Loucy (cell line): Measurements from ENCODE around the gene TMEM37.

Experiments used
- H2AFZ ChIP-seq: fragments of 200-600 bp; sonication (generic); 2 replicates; pipeline ENCODE4 v1.6.0; 2016; ENCODE audit warnings: antibody characterized with exemption, mild to moderate bottlenecking, low read length, moderate library complexity
- H3F3A ChIP-seq: fragments of 200-600 bp; 2 replicates; pipeline ENCODE4 v1.6.0; 2016; ENCODE audit warnings: antibody characterized with exemption, low read depth, mild to moderate bottlenecking
- H3K27me3 ChIP-seq: fragments of 200-600 bp; sonication (generic); 2 replicates; pipeline ENCODE4 v1.6.1; 2014; ENCODE audit warnings: low read length, mild to moderate bottlenecking; ENCODE audit not compliant: insufficient read depth, poor library complexity, severe bottlenecking
- H3K36me3 ChIP-seq: fragments of 200-600 bp; sonication (generic); 2 replicates; pipeline ENCODE4 v1.6.1; 2016; ENCODE audit warnings: low read length; ENCODE audit not compliant: insufficient read depth
- H3K4me1 ChIP-seq: fragments of 200-600 bp; sonication (generic); 2 replicates; pipeline ENCODE4 v1.5.1; 2014; ENCODE audit warnings: low read length, mild to moderate bottlenecking; ENCODE audit not compliant: insufficient read depth, poor library complexity, severe bottlenecking
- H3K4me2 ChIP-seq: fragments of 200-600 bp; sonication (generic); 2 replicates; pipeline ENCODE4 v1.6.0; 2014; ENCODE audit warnings: antibody characterized with exemption, low read length, low read depth, mild to moderate bottlenecking; ENCODE audit not compliant: poor library complexity, severe bottlenecking
- H3K4me3 ChIP-seq: fragments of 200-600 bp; sonication (generic); 2 replicates; pipeline ENCODE4 v1.5.1; 2014; ENCODE audit warnings: low read length, mild to moderate bottlenecking, mixed read lengths; ENCODE audit not compliant: poor library complexity, severe bottlenecking
- H3K79me2 ChIP-seq: fragments of 200-600 bp; sonication (generic); 2 replicates; pipeline ENCODE4 v1.6.1; 2014; ENCODE audit warnings: low read length; ENCODE audit not compliant: insufficient read depth
- H3K9ac ChIP-seq: fragments of 200-600 bp; sonication (generic); 2 replicates; pipeline ENCODE4 v1.6.0; 2014; ENCODE audit warnings: mild to moderate bottlenecking, low read depth, low read length, moderate library complexity; ENCODE audit not compliant: poor library complexity, severe bottlenecking
- H3K9me2 ChIP-seq: fragments of 200-600 bp; sonication (generic); replicated peaks from 2 replicates; pipeline ENCODE4 v1.6.1; 2016; ENCODE audit warnings: low read depth, low read length, mixed read lengths
- H3K9me3 ChIP-seq: fragments of 200-600 bp; sonication (generic); 2 replicates; pipeline ENCODE4 v1.6.1; 2014; ENCODE audit warnings: mild to moderate bottlenecking, antibody characterized with exemption, low read length, low read depth; ENCODE audit not compliant: insufficient read depth
- H4K20me1 ChIP-seq: fragments of 200-600 bp; sonication (generic); 2 replicates; pipeline ENCODE4 v1.6.0; 2014; ENCODE audit warnings: antibody characterized with exemption, low read length, mild to moderate bottlenecking; ENCODE audit not compliant: insufficient read depth, poor library complexity, severe bottlenecking
- EZH2phosphoT487 ChIP-seq: fragments of 200-600 bp; IDR thresholded peaks from 2 replicates; pipeline ENCODE4 v1.6.1; 2018; ENCODE audit warnings: antibody characterized with exemption, mild to moderate bottlenecking, moderate library complexity, borderline replicate concordance
- TF ChIP-seq, protein P1 (sequence below): fragments of 200-600 bp; sonication (generic); conservative IDR thresholded peaks from 2 replicates; pipeline ENCODE4 v1.5.1; 2014; ENCODE audit warnings: mild to moderate bottlenecking, antibody characterized with exemption, low read length

Gene TMEM37

DNA sequence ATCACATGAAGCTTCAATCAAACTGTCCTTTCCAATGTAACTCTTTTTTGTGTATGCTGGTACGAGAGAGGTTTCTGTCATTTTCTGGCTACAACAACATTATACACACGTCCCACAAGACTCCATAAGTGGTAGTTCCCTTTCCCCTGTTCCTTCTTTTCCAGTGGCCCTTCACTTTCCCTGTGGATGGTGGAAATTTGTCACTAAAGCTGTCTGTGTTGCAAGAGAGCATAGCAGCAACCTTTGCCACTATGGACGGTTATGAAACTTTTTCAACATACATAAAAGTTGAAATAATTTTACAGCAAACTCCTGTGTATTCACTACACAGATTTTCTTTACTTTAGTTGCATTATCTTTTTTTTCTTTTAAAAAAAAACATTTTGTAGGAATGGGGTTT is 46.2 kb upstream of the TMEM37 start:
- Histone ChIP-seq H2AFZ (no peak overlapping the region), H3K9ac (no peak overlapping the region), H3K4me1 (peaks cover 21% of the 10 kb centered on the region), H3K9me3 (no peaks in the 10 kb centered on the region), H3K36me3 (no peaks in the 10 kb centered on the region), H4K20me1 (no peaks in the 10 kb centered on the region), H3K27me3 (no peaks in the 10 kb centered on the region), H3K9me2 (no peaks in the 10 kb centered on the region), H3K4me3 (no peak overlapping the region), H3K79me2 (no peaks in the 10 kb centered on the region), H3F3A (no peaks in the 10 kb centered on the region; the same call in 1 of the 2 replicates), H3K4me2 (no peak overlapping the region)
- TF ChIP-seq, protein P1, sequence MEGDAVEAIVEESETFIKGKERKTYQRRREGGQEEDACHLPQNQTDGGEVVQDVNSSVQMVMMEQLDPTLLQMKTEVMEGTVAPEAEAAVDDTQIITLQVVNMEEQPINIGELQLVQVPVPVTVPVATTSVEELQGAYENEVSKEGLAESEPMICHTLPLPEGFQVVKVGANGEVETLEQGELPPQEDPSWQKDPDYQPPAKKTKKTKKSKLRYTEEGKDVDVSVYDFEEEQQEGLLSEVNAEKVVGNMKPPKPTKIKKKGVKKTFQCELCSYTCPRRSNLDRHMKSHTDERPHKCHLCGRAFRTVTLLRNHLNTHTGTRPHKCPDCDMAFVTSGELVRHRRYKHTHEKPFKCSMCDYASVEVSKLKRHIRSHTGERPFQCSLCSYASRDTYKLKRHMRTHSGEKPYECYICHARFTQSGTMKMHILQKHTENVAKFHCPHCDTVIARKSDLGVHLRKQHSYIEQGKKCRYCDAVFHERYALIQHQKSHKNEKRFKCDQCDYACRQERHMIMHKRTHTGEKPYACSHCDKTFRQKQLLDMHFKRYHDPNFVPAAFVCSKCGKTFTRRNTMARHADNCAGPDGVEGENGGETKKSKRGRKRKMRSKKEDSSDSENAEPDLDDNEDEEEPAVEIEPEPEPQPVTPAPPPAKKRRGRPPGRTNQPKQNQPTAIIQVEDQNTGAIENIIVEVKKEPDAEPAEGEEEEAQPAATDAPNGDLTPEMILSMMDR: no peak

DNA sequence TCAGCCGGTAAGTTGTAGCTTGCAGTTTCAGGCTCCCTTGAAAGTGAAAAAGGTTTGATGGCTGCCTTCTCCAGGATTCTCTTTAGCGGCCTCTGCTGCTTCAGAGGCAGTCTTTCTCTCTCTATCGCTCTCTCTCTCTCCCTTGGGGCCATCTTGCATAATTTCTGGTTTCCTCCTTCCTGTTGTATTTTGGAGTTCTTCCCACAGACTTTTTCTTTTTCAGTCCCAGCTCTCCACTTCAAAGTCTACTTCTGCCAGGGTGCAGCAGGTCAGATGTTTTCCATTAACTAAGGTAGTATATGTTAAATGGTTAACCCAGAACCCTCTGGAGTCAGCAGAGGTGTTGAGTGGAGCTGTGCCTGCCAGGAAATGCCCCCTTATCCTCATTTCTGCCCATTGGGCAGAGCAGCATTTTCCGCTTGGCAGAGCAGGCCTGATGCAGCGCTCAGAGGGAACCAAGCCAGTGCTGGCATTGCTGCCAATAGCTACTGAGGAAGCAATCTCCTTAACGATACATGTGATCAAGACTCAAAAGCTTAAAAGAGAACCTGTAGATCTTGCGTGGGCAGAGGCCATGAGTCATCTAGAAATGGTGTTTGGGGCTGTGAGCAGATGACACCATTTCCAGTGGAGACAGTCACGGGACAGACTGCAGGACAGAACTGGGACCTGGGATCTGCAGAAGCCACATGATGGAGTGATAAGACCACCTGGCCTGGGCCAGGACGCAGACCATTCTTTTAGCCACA is 44.1 kb upstream of the TMEM37 start:
- Histone ChIP-seq H3K27me3 (no peaks in the 10 kb centered on the region), H3K36me3 (no peaks in the 10 kb centered on the region), H2AFZ (peak overlapping the region; percentile 78), H3F3A (no peaks in the 10 kb centered on the region; the same call in 1 of the 2 replicates), H4K20me1 (no peaks in the 10 kb centered on the region), H3K4me2 (peak overlapping the region; percentile 62), H3K4me1 (peaks cover 21% of the 10 kb centered on the region), H3K9me3 (no peaks in the 10 kb centered on the region), H3K9me2 (no peaks in the 10 kb centered on the region), H3K4me3 (peak overlapping the region; percentile 42), H3K9ac (peak overlapping the region; percentile 50), H3K79me2 (no peaks in the 10 kb centered on the region)
- TF ChIP-seq, protein P1: peak; percentile 41
- TF ChIP-seq EZH2phosphoT487: no peak

DNA sequence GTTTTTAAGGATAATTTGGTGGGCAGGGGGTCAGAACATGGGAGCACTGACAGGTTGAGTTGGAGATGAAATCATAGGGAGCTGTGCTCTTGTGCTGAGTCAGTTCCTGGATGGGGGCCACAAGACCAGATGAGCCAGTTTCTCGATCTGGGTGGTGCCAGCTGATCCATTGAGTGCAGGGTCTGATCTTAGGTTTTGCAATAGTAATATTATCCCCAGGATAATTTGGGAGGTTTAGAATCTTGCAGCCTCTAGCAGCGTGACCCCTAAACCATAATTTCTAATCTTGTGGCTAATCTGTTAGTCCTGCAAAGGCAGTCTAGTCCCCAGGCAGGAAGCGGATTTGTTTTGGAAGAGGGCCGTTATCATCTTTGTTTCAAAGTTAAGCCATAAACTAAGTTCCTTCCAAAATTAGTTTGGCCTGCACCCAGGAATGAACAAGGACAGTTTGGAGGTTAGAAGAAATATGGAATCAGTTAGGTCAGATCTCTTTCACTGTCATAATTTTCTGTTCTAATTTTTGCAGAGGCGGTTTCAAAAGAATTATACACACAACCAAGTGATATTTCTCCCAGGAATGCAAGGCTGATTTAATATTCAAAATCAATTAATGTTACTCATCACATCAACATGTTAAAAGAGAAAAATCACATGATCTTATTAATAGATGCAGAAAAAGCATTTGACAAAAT is 41.9 kb upstream of the TMEM37 start:
- Histone ChIP-seq H3K27me3 (no peaks in the 10 kb centered on the region), H3F3A (no peaks in the 10 kb centered on the region; the same call in 1 of the 2 replicates), H2AFZ (peak overlapping the region; percentile 38; the same call in 1 of the 2 replicates), H4K20me1 (no peaks in the 10 kb centered on the region), H3K4me2 (no peak overlapping the region), H3K79me2 (no peaks in the 10 kb centered on the region), H3K9me2 (no peaks in the 10 kb centered on the region), H3K36me3 (no peaks in the 10 kb centered on the region), H3K9me3 (no peaks in the 10 kb centered on the region), H3K4me1 (peaks cover 21% of the 10 kb centered on the region), H3K4me3 (no peak overlapping the region), H3K9ac (no peak overlapping the region)
- TF ChIP-seq, protein P1: no peak
- TF ChIP-seq EZH2phosphoT487: no peak
